ENCODE measurements around the gene THUMPD3. TPM values are rescaled to one million over a fixed set of nuclear protein-coding genes. Genes with fewer than 3 reads are reported as not detected.

The THUMPD3 gene
- total and polyA plus RNA-seq, 9 of the 15 experiments (the other 6 are each of a cell fraction or from before 2014, with no cell fraction given): 58.3 to 132 (median 113) TPM

- peak; percentile 43; the same call in 1 of the 2 replicates for TF ChIP-seq ZNF592 (IDR thresholded peaks at IDR 0.05)
- no peak for TF ChIP-seq HSF4 (CRISPR knock-in tag; IDR thresholded peaks at IDR 0.05; ENCODE audit: borderline replicate concordance)
- no peak for TF ChIP-seq BRF2 (IDR thresholded peaks at IDR 0.05; ENCODE audit: borderline replicate concordance, insufficient read depth, insufficient read length)
- no peak for TF ChIP-seq NFIX (CRISPR knock-in tag; IDR thresholded peaks at IDR 0.05; ENCODE audit: low read depth)
- TF ChIP-seq ZNF24 (IDR thresholded peaks at IDR 0.05): no peak; the same call in 1 of the 2 replicates
- no peak for TF ChIP-seq ZNF699 (CRISPR knock-in tag; IDR thresholded peaks at IDR 0.05; ENCODE audit: insufficient replicate concordance)
- TF ChIP-seq HMG20A (CRISPR knock-in tag; conservative IDR thresholded peaks at IDR 0.05): 0 out of 2 replicates have a peak, but pooled peaks have one; percentile 20
- no peak for TF ChIP-seq USF2 (CRISPR knock-in tag; IDR thresholded peaks at IDR 0.05)
- TF ChIP-seq CREB3 (tag; conservative IDR thresholded peaks at IDR 0.05; ENCODE audit: low read depth): no peak
- TF ChIP-seq SIN3B (IDR thresholded peaks at IDR 0.05; ENCODE audit: low read depth): peak; percentile 46; the same call in 1 of the 2 replicates
- TF ChIP-seq MEIS2 (IDR thresholded peaks at IDR 0.05; ENCODE audit: partially characterized antibody): no peak
- no peak for TF ChIP-seq ZNF609 (CRISPR knock-in tag; IDR thresholded peaks at IDR 0.05; ENCODE audit: borderline replicate concordance)
- peak in 1 of 2 experiments; percentile 55; a peak in 1 of 4 replicates for TF ChIP-seq ARNT (IDR thresholded peaks at IDR 0.05)
Measured at GRCh38 chr3:9396632-9397331, 33.9 kb downstream of the THUMPD3 start (continued).
